Fibroblast of villous mesenchyme (primary cell): ENCODE data around the gene CTF1. TPM values are rescaled to one million over a fixed set of nuclear protein-coding genes. Genes with fewer than 3 reads are reported as not detected.
"Not testable (repeated sequence)": the region's sequence is repeated elsewhere in the genome, so short reads cannot be mapped to it uniquely, and the experiment has no call there.

Experiments used
- DNase-seq: peaks from one replicate; pipeline ENCODE4 v3.0.0-alpha.2; 2010; ENCODE audit warnings: low read depth
- H3K4me3 ChIP-seq: 2 replicates; pipeline ENCODE4 v1.5.1; 2011; ENCODE audit warnings: low read depth, mild to moderate bottlenecking, low read length
- total RNA-seq: library from RNA; depleted of rRNA; stranded (reverse); fragments of >200 nt; gene quantifications from 2 replicates; pipeline ENCODE4 v1.2.3, GENCODE V29; 2012
- TF ChIP-seq, protein P1 (sequence below): IDR thresholded peaks from 2 replicates; pipeline ENCODE4 v1.5.1; 2012; ENCODE audit warnings: low read depth, mild to moderate bottlenecking, low read length; ENCODE audit not compliant: insufficient read depth

CTF1 gene
- total RNA-seq, 1 donor: 3.5 TPM

DNA sequence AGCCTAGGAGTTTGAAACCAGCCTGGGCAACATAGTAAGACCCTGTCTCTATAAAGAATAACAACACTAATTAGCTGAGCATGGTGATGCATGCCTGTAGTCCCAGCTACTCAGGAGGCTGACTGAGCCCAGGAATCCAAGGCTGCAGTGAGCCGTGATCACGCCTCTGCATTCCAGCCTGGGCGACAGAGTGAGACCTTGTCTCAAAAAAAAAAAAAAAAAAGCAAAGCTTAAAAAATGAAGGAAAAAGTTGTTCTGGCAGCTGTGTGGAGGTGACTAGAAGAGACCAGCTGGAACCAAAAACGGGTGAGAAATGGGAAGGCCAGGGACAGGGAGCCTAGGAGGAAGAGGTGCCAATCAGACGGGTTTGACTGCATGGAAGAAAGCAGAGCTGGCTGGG, 6.7 kb upstream of the CTF1 start:
- no peak for DNase-seq
- no peak overlapping the region for H3K4me3 ChIP-seq
- TF ChIP-seq, protein P1, sequence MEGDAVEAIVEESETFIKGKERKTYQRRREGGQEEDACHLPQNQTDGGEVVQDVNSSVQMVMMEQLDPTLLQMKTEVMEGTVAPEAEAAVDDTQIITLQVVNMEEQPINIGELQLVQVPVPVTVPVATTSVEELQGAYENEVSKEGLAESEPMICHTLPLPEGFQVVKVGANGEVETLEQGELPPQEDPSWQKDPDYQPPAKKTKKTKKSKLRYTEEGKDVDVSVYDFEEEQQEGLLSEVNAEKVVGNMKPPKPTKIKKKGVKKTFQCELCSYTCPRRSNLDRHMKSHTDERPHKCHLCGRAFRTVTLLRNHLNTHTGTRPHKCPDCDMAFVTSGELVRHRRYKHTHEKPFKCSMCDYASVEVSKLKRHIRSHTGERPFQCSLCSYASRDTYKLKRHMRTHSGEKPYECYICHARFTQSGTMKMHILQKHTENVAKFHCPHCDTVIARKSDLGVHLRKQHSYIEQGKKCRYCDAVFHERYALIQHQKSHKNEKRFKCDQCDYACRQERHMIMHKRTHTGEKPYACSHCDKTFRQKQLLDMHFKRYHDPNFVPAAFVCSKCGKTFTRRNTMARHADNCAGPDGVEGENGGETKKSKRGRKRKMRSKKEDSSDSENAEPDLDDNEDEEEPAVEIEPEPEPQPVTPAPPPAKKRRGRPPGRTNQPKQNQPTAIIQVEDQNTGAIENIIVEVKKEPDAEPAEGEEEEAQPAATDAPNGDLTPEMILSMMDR: no peak

DNA sequence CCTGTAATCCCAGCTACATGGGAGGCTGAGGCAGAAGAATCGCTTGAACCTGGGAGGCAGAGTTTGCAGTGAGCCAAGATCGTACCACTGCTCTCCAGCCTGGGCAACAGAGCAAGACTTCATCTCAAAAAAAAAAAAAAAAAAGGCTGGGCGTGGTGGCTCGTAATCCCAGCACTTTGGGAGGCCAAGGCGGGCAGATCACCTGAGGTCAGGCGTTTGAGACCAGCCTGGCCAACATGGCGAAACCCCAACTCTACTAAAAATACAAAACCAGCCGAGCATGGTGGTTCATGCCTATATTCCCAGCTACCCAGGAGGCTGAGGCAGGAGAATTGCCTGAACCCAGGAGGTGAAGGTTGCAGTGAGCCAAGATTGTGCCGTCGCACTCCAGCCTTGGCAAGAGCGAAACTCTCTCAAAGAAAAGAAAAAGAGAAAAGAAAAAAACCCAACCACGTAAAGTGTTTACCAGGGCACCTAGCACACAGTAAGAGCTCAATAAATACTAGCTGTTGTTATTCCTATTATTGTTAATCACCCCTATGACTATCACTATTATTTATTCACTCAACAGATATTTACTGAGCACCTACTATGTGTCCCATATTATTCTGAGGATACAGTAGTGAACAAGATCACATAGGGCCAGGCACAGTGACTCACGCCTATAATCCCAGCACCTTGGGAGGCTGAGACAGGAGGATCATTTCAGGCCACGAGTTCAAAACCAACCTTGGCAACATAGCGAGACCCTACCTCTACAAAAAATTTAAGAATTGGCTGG, 5.2 kb upstream of the CTF1 start:
- DNase-seq, H3K4me3 ChIP-seq: not testable (repeated sequence)

DNA sequence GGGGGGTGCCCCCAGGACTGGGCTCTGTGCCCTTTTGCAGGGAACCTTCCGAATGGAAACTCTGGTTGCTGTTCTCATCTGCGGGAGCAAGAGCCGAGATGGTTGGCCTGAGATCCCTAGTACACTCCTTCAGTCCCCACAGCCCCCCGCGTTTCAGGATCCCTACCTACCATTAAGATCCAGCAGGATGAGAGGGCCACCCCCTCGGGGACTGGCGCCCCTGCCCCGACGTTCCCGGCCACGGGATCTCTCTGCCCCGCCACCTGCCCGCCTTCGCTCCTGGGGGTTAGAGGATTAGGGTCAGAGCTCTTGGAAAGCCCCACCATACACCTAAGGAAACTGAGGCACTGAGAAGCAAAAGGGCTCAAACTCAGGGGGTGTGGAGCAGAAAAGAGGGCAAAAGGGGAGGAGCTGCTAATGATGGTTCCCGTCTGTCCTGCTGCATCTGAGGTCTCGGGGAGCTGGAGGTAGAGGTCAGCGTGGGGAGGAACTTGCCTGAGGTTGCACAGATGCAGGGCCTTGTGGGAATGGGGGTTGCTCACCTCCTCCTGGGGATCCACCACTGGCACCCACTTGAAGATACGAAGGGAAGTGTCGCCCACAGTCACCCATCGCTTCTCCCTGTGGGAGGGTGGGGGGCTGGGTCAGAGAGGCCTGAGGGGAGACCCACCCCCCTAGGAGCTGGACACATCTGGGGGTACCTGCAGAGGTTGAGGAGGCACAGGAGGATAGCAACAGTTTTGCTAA, 3.6 kb upstream of the CTF1 start:
- TF ChIP-seq, protein P1: no peak
- no peak for DNase-seq
- peak overlapping the region; percentile 84 for H3K4me3 ChIP-seq

DNA sequence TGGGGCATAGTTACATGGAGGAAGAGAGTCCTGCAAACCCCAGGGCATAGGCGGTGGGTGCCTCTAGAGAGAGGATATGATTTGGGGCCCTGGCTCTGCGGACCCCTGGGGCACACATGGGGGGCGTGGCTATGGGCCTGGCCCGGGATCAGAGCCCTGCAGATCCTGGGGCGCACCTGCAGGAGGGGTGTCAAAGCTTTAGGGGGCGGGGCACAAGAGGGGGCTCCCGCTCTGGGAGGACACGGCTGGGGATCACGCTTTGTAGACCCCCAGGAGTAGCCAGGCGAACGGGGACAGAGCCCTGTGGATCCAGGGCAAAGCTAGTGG, 3.0 kb upstream of the CTF1 start:
- TF ChIP-seq, protein P1: no peak
- no peak for DNase-seq
- H3K4me3 ChIP-seq: peak overlapping the region; percentile 84

DNA sequence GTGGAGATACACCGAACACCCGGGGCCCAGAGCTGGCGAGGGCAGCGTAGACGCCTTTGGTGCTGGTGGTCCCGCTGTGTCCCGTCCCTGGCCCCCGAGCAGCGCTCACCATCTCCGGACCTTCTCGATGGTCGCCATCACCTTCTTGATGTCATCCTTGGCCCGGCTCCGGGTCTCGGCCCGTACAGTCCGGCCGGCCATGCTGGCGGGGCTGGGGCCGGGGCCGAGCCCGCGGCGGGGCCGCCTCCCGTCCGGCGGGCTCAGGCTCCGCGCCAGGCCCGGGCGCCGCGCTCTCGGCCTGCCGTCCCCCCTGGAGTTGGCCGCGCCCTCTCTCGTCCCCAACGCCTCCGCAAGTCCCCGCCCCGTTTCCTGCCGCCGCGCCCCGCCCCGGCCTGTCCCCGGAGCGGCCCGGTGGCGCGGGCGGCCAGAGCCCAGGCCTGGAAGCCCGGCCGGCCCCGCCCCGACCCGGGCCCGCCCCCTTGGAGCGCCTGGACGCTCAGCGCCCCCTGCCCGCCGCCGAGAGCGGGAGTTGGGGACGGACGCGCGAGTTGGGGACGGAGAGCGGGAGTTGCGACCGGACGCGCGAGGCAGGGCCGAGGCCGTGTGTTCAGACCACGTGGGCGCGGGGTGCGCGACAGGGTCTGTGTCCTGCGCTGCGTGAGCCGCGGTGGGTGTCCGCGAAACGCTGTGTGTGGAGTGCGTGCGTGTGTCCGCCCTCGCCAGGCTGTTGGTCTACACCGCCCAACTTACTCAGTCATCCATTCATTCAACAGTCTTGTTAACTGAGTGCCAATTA, 2.5 kb upstream of the CTF1 start, which contains the start of gene BCL7C:
BCL7C (minus strand) TSS at position 334 of the 796 bp plus-strand sequence; CDS start at position 201, 133 bp downstream.
- TF ChIP-seq, protein P1: peak; percentile 40
- peak within 1 kb of the TSS; percentile 84 for H3K4me3 ChIP-seq
- peak; percentile 92 for DNase-seq

DNA sequence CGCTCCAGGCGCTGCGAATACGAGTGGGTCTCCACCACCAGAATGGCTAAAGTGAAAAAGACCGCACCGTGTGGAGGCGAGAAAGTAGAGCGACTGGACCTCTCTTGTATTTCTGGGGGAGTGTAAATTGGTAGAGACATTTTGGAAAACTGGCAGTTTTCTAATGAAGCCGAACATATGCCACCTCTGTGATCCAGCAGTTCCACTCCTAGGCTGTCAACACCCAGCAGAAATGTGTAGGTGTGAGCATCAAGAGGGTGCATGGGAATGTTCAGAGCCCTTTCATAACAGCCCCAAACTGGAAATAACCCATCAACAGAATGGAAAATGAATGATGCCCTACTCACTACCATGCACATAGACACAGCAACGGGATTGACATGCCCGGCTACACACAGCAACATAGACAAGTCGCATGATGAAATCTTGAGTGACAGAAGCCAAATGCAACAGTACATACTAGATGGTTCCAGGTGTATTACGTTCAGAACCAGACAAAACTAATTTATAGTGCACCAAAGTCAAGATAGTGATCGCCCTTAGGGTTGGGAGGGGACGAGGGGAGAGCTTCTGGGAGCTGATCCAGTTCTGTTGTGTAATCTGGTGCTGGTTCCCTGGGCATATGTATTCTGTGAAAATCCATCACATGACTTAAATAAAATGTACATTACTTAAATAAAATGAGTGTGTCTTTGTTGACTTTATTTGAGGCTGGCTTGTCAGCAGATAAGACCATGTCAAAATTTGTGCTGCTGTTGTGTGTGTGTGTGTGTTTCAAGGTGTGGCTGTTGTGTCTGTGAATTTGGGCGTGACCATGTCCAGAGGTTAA, 1.7 kb upstream of the CTF1 start:
- DNase-seq: peak; percentile 19
- TF ChIP-seq, protein P1: no peak
- H3K4me3 ChIP-seq: peak overlapping the region; percentile 54
